Neural progenitor cell (in vitro differentiated cells): ENCODE results near the gene PCSK6.

Source experiments
- CTCF ChIP-seq: fragments of 200-600 bp; sonication (generic); IDR thresholded peaks from 2 replicates; pipeline ENCODE4 v1.5.1; 2017; ENCODE audit warnings: antibody characterized with exemption, mild to moderate bottlenecking
- EZH2 ChIP-seq: fragments of 200-600 bp; sonication (generic); IDR thresholded peaks from 2 replicates; pipeline ENCODE4 v1.6.1; 2017; ENCODE audit warnings: antibody characterized with exemption, mild to moderate bottlenecking, moderate library complexity
- EZH2phosphoT487 ChIP-seq: fragments of 200-600 bp; sonication (generic); IDR thresholded peaks from 2 replicates; pipeline ENCODE4 v1.6.1; 2017; ENCODE audit warnings: antibody characterized with exemption

- TF ChIP-seq CTCF (no peak), EZH2 (peak; percentile 68), EZH2phosphoT487 (no peak)
These were observed at the start of gene PCSK6 for GRCh38 chr15:101489599-101490407.
